Measurements from ENCODE around the gene AIP. TPM values are rescaled to one million over a fixed set of nuclear protein-coding genes. Genes with fewer than 3 reads are reported as not detected.
"Not testable (repeated sequence)": the region's sequence is repeated elsewhere in the genome, so short reads cannot be mapped to it uniquely, and the experiment has no call there.

AIP gene
- total RNA-seq, 2 experiments from 2014 or later = 145 to 146 TPM

DNA sequence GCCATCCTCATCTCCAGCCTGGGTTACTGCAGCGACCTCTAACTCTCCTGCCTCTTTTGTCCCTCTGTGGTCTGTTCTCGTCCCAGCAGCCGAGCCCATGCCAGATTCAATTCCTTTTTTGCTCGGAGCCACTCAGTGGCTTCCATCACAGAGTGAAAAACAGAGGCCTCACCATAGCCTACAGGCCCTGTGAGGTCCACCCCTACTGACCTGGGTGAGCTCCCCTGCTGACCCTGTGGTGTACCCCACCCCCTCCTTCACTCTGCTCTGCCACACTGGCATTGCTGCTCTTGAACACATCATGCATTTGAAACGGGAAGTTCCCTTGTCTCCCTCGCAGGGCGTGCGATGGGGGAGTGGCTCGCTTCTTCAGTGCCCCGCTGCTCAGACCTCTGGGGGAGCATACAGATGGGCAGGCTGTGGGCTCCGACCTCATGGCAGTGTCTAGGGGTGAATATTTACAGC, 2.1 kb downstream of the AIP start:
- H3K36me3 Mint-ChIP-seq (ENCODE audit: low read depth) = peaks cover 51% of the 10 kb centered on the region
- H3K27me3 Mint-ChIP-seq = no peaks in the 10 kb centered on the region
- DNase-seq (peak; percentile 91), ATAC-seq (peak; percentile 14)
- intact Hi-C loops (cut with micrococcal nuclease) = loop anchor here (1.0 to 10.0 kb wide), 3 partner anchors 21 to 80 kb away; partner anchors contain the start of genes PPP1CA, PTPRCAP and TBC1D10C
- CTCF ChIA-PET = interaction anchor here (1.0 to 2.0 kb wide), 5 partner anchors 21 to 133 kb away, joined by 3 to 5 read pairs (median 4); partner anchors contain the start of genes PITPNM1 and TBC1D10C
- TF ChIP-seq, protein P1, sequence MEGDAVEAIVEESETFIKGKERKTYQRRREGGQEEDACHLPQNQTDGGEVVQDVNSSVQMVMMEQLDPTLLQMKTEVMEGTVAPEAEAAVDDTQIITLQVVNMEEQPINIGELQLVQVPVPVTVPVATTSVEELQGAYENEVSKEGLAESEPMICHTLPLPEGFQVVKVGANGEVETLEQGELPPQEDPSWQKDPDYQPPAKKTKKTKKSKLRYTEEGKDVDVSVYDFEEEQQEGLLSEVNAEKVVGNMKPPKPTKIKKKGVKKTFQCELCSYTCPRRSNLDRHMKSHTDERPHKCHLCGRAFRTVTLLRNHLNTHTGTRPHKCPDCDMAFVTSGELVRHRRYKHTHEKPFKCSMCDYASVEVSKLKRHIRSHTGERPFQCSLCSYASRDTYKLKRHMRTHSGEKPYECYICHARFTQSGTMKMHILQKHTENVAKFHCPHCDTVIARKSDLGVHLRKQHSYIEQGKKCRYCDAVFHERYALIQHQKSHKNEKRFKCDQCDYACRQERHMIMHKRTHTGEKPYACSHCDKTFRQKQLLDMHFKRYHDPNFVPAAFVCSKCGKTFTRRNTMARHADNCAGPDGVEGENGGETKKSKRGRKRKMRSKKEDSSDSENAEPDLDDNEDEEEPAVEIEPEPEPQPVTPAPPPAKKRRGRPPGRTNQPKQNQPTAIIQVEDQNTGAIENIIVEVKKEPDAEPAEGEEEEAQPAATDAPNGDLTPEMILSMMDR (IDR thresholded peaks at IDR 0.05) = no peak
- POLR2A ChIA-PET = interaction anchor here (0.5 to 10.7 kb wide), 25 partner anchors 8 to 213 kb away, joined by 3 to 108 read pairs (median 5); partner anchors contain the start of genes CDK2AP2, CORO1B, GSTP1 and PITPNM1
- H3K4me3 Mint-ChIP-seq = peak overlapping the region; percentile 79
- peak overlapping the region; percentile 97 for H3K27ac Mint-ChIP-seq
- H3K9me3 Mint-ChIP-seq = no peaks in the 10 kb centered on the region
- peaks cover 47% of the 10 kb centered on the region for H3K4me1 Mint-ChIP-seq (ENCODE audit: low read depth)

DNA sequence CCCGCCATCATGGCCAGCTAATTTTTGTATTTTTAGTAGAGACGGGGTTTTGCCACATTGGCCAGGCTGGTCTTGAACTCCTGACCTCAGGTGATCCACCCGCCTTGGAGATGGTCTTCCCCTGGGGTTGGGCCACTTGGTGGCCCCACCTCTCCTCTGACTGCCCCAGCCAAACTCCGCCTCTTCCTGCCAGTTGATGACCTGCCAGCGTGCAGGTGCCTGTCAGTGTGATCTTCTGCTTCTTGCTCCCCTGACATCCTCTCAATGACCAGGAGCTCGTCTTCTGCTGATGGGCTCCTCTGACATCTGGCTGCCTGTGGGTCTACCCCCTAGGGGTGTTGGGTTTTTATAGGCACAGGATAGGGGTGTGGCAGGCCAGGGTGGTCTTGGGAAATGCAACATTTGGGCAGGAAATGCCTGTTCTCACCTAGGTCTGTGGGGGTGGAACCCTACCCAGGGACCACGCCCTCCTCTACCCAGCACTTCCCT, 3.1 kb downstream of the AIP start:
- H3K27me3 Mint-ChIP-seq, H3K9me3 Mint-ChIP-seq: not testable (repeated sequence)
- Mint-ChIP-seq H3K4me3 (peak overlapping the region; percentile 79), H3K27ac (peak overlapping the region; percentile 97), H3K4me1 (ENCODE audit: low read depth) (peaks cover 47% of the 10 kb centered on the region), H3K36me3 (ENCODE audit: low read depth) (peaks cover 54% of the 10 kb centered on the region)
- peak; percentile 18 for ATAC-seq
- intact Hi-C loops (cut with micrococcal nuclease) = loop anchor here (10.0 kb wide), 1 partner anchor 81 kb away; the partner anchor contains the start of genes PPP1CA and TBC1D10C
- POLR2A ChIA-PET = interaction anchor here (0.6 to 10.7 kb wide), 17 partner anchors 14 to 101 kb away, joined by 3 to 108 read pairs (median 6); partner anchors contain the start of genes CDK2AP2, CORO1B, GSTP1 and PITPNM1
- CTCF ChIA-PET = interaction anchor here (1.1 to 1.6 kb wide), 4 partner anchors 17 to 134 kb away, joined by 3 to 4 read pairs (median 4); partner anchors contain the start of gene PITPNM1
- DNase-seq = peak; percentile 86

DNA sequence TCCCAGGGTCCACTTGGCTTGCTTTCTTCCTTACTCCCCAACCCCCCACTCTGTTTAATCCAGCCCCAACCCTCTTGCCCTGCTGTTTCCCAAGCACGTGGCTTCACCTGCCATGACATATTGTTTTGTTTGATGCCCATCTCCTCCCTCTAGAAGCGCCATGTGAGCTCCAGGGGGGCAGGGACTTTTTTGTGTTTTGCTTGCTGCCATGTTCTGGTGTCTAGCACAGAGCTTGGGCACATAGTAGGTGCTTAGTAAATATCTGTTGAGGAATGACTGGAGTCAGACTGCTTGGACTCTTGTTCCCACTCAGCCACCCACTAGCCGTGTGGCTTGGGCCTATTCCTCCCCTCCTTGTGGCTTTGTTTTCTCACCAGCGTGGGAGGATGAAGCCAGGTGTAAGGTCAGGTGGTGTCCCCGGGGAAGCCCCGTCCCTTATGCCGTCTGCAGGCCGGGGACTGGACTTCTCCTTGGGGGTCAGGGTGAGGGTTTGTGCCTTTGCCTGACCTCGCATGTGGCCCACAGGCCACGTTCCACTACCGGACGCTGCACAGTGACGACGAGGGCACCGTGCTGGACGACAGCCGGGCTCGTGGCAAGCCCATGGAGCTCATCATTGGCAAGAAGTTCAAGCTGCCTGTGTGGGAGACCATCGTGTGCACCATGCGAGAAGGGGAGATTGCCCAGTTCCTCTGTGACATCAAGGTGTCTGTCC, 3.8 kb downstream of the AIP start:
- TF ChIP-seq, protein P1 (IDR thresholded peaks at IDR 0.05) = no peak
- ChIA-PET POLR2A (interaction anchor here (1.0 to 10.7 kb wide), 10 partner anchors 16 to 96 kb away, joined by 3 to 108 read pairs (median 10); partner anchors contain the start of genes PITPNM1, PTPRCAP and TMEM134), CTCF (interaction anchor here (1.3 to 1.6 kb wide), 2 partner anchors 18 to 19 kb away, joined by 4 read pairs; partner anchors contain the start of gene PITPNM1)
- H3K9me3 Mint-ChIP-seq = no peaks in the 10 kb centered on the region
- H3K4me3 Mint-ChIP-seq = peak overlapping the region; percentile 79
- peak; percentile 80 for DNase-seq
- ATAC-seq = no peak
- H3K4me1 Mint-ChIP-seq (ENCODE audit: low read depth) = peaks cover 48% of the 10 kb centered on the region
- peaks cover 57% of the 10 kb centered on the region for H3K36me3 Mint-ChIP-seq (ENCODE audit: low read depth)
- H3K27me3 Mint-ChIP-seq = no peaks in the 10 kb centered on the region
- intact Hi-C loops (cut with micrococcal nuclease) = loop anchor here (10.0 kb wide), 1 partner anchor 82 kb away; the partner anchor contains the start of genes PPP1CA and TBC1D10C
- peak overlapping the region; percentile 97 for H3K27ac Mint-ChIP-seq

DNA sequence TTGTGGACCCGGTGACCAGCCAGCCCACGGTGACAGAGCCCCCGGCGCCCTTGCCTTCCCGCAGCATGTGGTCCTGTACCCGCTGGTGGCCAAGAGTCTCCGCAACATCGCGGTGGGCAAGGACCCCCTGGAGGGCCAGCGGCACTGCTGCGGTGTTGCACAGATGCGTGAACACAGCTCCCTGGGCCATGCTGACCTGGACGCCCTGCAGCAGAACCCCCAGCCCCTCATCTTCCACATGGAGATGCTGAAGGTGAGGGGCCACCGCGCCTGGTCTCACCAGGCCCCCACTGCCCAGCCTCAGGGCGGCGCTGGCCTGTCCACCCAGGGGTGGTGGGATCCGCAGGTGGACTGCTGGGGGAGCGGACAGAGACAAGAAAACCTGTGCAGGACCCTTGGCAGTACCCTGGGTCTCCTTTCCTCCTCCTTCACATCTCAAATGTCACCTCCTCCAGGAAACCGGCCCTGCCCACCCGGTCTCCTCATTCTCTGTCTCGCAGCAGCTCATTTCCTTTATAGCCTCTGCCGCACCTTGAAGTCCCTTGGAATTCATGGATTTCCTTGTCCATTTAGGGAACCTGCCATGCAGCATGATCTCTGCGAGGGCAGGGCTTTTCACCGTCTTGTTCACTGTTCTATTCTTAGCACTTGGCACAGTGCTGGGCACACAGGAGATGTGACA, 6.5 kb downstream of the AIP start:
- Mint-ChIP-seq H3K27me3 (no peaks in the 10 kb centered on the region), H3K4me1 (ENCODE audit: low read depth) (peaks cover 44% of the 10 kb centered on the region), H3K27ac (peak overlapping the region; percentile 97), H3K36me3 (ENCODE audit: low read depth) (peaks cover 54% of the 10 kb centered on the region), H3K9me3 (no peaks in the 10 kb centered on the region), H3K4me3 (no peak overlapping the region)
- no peak for ATAC-seq
- no peak for DNase-seq
- POLR2A ChIA-PET = interaction anchor here (0.8 to 10.7 kb wide), 6 partner anchors 13 to 102 kb away, joined by 3 to 108 read pairs (median 3); partner anchors contain the start of genes PITPNM1 and TMEM134
- intact Hi-C loops (cut with micrococcal nuclease) = loop anchor here (10.0 kb wide), 1 partner anchor 85 kb away; the partner anchor contains the start of genes PPP1CA and TBC1D10C
- TF ChIP-seq, protein P1 (IDR thresholded peaks at IDR 0.05) = no peak
- CTCF ChIA-PET = interaction anchor here (1.6 to 1.9 kb wide), 2 partner anchors 16 to 88 kb away, joined by 7 read pairs; partner anchors contain the start of genes PITPNM1 and PPP1CA
